ENCODE results near the gene XRN2.

DNA sequence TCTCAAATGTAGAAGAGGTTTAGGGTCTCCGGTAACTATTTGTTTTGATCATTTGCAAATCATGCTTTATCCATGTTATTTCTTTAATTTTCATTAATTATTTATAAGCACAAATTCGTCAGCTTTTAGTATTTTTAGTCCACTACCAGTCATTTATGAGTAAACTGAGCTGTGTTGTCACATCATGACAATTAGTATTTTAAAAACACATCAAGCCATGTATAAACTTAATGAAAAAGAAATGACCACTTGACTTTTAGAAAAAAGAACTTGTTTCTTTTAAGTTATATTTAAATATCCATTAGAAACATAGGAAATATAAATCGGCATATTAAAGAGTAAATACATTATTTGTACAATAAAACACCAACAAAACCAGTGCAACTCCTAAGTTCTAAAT lies 91.4 kb downstream of the XRN2 start:
- TF ChIP-seq CTCF (IDR thresholded peaks at IDR 0.05) (no peak), POLR2A (IDR thresholded peaks at IDR 0.05) (no peak)

Measured in esophagus squamous epithelium (tissue), 4 donors.